ENCODE data around the gene OR2V1.

Gene OR2V1

DNA sequence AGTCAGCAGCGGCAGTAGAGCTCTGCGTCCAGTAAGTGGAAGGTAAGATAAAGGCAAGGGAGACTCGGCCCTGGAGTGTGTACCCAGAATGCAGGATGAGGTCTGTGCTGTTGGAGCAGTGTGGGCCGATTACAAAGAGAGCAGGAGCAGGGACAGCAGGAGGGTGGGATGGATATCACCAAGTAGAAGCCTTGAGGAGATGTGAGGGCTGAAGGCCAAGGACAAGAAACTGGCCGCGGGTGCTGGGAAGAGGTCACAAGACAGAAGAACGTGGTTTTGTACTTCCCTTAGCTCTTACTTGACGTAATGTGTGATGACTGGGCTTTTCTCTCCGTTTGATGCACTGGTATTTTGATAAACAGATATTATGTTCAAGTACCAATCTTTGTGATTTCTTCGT is 43.7 kb downstream of the OR2V1 start:
- Mint-ChIP-seq H3K27me3 (peaks cover 46% of the 10 kb centered on the region), H3K4me3 (no peak overlapping the region), H3K36me3 (ENCODE audit: insufficient read depth) (peaks cover 3% of the 10 kb centered on the region), H3K27ac (ENCODE audit: low read depth) (no peak overlapping the region), H3K9me3 (no peaks in the 10 kb centered on the region), H3K4me1 (no peaks in the 10 kb centered on the region)
- no peak for ATAC-seq (replicated peaks; ENCODE audit: extremely low read depth, poor library complexity, severe bottlenecking)
- no peak for DNase-seq (ENCODE audit: low spot score in 2 of 2)

DNA sequence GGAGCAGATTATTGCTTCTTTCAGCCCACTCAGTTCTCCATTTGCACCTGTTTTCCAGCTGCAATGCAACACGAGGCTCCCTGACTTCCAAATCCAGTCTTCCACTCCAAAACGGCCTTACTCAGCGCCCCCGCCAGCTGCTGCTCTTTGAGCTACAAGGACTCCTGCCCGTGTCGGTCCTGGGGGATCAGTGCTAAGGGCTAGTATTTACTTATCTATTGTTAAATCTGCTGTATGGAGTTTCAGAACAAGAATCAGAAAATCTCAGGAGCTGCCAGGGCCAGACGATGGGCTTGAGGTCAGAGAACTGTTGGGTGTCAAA is 44.1 kb downstream of the OR2V1 start:
- H3K9me3 Mint-ChIP-seq = no peaks in the 10 kb centered on the region
- peaks cover 47% of the 10 kb centered on the region for H3K27me3 Mint-ChIP-seq
- H3K36me3 Mint-ChIP-seq (ENCODE audit: insufficient read depth) = peaks cover 3% of the 10 kb centered on the region
- DNase-seq (ENCODE audit: low spot score in 2 of 2) (no peak), ATAC-seq (replicated peaks; ENCODE audit: extremely low read depth, poor library complexity, severe bottlenecking) (no peak)
- no peak overlapping the region for H3K4me3 Mint-ChIP-seq
- H3K4me1 Mint-ChIP-seq = no peaks in the 10 kb centered on the region
- H3K27ac Mint-ChIP-seq (ENCODE audit: low read depth) = no peak overlapping the region

DNA sequence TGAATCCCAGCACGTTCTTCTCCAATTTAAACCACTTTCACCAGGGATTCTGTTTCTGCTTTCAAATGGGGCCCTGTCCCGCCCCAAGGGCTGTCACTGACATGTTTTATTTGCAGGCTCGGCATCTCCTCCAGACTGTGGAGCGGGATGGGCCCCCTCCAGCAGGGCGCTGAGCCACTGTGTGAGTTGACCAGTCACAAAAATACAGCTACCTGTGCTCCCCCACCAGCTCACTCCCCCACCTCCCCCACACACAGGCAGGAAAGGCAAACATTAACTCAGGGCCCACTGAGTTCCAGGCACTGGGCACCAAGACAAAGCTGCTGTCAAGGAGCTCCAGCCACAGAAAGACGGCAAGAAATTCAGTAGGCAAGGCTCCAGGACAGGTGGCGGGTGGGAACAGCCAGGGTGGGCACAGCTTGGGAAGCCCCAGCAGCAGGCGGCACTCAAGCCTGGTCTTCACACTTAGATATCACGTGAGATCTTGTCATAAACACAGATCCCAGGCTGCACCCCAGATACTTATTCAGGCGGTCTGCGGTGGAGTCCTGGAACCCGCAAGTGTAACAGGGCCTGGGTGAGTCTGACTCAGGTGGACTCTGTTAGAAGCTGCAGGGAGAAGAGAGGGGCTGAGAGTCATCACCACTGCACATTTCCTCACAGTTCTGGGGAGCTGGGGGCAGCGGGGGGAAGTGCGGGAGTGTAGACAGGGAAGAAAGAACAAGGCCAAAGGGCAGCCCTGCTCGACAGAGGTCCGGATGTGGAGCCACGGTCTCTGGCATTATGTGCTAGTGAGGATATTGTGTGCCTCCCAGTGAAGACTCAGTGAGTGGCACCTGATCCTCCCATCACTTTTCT is 44.7 kb downstream of the OR2V1 start:
- DNase-seq (ENCODE audit: low spot score in 2 of 2) (no peak), ATAC-seq (replicated peaks; ENCODE audit: extremely low read depth, poor library complexity, severe bottlenecking) (no peak)
- Mint-ChIP-seq H3K27ac (ENCODE audit: low read depth) (no peak overlapping the region), H3K36me3 (ENCODE audit: insufficient read depth) (peaks cover 3% of the 10 kb centered on the region), H3K9me3 (no peaks in the 10 kb centered on the region), H3K4me1 (no peaks in the 10 kb centered on the region), H3K27me3 (peaks cover 53% of the 10 kb centered on the region), H3K4me3 (no peak overlapping the region)

GRCh38 chr5:181084621-181085195 is 46.3 kb downstream of the OR2V1 start:
- DNase-seq (ENCODE audit: low spot score in 2 of 2) = no peak
- H3K4me3 Mint-ChIP-seq = no peak overlapping the region
- no peak for ATAC-seq (replicated peaks; ENCODE audit: extremely low read depth, poor library complexity, severe bottlenecking)
- no peaks in the 10 kb centered on the region for H3K9me3 Mint-ChIP-seq
- peaks cover 58% of the 10 kb centered on the region for H3K27me3 Mint-ChIP-seq
- H3K27ac Mint-ChIP-seq (ENCODE audit: low read depth) = no peak overlapping the region
- no peaks in the 10 kb centered on the region for H3K4me1 Mint-ChIP-seq
- peaks cover 3% of the 10 kb centered on the region for H3K36me3 Mint-ChIP-seq (ENCODE audit: insufficient read depth)

DNA sequence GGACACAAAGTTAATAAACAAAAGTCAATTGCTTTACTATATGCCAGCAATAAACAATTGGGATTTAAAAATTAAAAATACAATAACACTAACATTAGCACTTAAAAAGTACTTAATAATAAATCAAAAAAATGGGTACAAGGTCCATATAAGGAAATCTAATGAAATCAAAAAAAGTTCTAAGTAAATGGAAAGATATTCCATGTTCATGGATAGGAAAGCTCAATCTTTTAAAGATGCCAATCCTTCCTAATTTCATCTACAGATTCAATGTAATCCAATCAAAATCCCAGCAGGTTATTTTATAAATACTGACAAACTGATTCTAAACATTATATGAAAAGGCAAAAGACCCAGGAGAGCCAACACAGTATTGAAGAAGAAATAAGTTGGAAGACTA is 49.0 kb downstream of the OR2V1 start:
- H3K4me1 Mint-ChIP-seq = no peaks in the 10 kb centered on the region
- DNase-seq (ENCODE audit: low spot score in 2 of 2) (no peak), ATAC-seq (replicated peaks; ENCODE audit: extremely low read depth, poor library complexity, severe bottlenecking) (no peak)
- no peaks in the 10 kb centered on the region for H3K9me3 Mint-ChIP-seq
- H3K27ac Mint-ChIP-seq (ENCODE audit: low read depth) = no peak overlapping the region
- no peaks in the 10 kb centered on the region for H3K36me3 Mint-ChIP-seq (ENCODE audit: insufficient read depth)
- H3K4me3 Mint-ChIP-seq = no peak overlapping the region
- H3K27me3 Mint-ChIP-seq = peaks cover 68% of the 10 kb centered on the region

- Mint-ChIP-seq H3K4me3 (no peak overlapping the region), H3K27me3 (peaks cover 56% of the 10 kb centered on the region)
These were observed 54.0 kb downstream of the OR2V1 start for GRCh38 chr5:181076920-181077319.

More at GRCh38 chr5:181076920-181077319, 54.0 kb downstream of the OR2V1 start:
- H3K27ac Mint-ChIP-seq (ENCODE audit: low read depth) = no peak overlapping the region
- H3K36me3 Mint-ChIP-seq (ENCODE audit: insufficient read depth) = no peaks in the 10 kb centered on the region
- no peak for ATAC-seq (replicated peaks; ENCODE audit: extremely low read depth, poor library complexity, severe bottlenecking)
- H3K4me1 Mint-ChIP-seq = no peaks in the 10 kb centered on the region
- no peaks in the 10 kb centered on the region for H3K9me3 Mint-ChIP-seq
- DNase-seq (ENCODE audit: low spot score in 2 of 2) = no peak

Measured in central memory CD8-positive, alpha-beta T cell (primary cell).